HG02885 (cell line): ENCODE measurements around the gene CACNA1G.

Experiments
- ATAC-seq: cut with Tn5 transposase; IDR thresholded peaks from one replicate; pipeline ENCODE4 v1.9.1; 2021; ENCODE audit warnings: mild to moderate bottlenecking; ENCODE audit not compliant: unreplicated experiment, poor library complexity

CACNA1G gene

DNA sequence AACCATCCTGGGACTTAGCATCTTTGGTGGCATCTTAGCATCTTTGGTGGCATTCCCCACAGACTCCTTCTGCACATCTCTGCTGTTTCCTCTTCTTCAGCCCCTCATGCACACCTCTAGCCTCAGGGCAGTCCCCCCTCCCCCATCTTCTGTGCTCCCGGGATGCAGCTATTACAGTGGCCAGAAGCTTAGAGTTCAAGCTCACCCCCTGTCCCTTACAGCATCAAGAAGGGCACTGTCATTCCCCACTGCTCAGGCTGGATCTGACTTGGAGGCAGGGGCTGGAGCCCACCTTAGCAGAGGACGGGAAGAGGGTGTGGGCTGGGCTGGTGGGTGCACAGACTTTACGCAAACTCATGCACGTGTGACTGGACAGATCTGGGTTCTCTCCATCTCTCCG, 27.3 kb upstream of the CACNA1G start:
- no peak for ATAC-seq

DNA sequence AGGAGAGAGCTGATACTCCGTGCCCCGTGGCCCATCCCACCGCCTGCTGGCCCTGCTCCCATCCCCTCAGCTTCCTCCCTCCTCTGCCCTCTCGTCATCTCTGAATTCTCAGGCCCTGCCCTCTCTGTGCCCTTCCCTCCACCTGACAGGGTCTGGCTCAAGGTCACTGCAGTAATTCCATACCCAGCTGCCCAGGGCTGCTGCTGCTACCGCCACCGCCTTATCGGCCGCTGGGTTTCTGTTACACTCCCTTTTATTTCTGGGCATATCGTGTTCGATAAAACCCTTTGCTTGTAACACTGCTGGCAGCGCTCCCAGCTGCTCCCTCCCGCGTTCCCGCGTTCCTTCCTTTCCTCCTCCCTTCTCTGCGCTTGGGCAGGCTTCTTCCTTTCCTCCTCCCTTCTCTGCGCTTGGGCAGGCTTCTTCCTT, 26.8 kb upstream of the CACNA1G start:
- no peak for ATAC-seq

DNA sequence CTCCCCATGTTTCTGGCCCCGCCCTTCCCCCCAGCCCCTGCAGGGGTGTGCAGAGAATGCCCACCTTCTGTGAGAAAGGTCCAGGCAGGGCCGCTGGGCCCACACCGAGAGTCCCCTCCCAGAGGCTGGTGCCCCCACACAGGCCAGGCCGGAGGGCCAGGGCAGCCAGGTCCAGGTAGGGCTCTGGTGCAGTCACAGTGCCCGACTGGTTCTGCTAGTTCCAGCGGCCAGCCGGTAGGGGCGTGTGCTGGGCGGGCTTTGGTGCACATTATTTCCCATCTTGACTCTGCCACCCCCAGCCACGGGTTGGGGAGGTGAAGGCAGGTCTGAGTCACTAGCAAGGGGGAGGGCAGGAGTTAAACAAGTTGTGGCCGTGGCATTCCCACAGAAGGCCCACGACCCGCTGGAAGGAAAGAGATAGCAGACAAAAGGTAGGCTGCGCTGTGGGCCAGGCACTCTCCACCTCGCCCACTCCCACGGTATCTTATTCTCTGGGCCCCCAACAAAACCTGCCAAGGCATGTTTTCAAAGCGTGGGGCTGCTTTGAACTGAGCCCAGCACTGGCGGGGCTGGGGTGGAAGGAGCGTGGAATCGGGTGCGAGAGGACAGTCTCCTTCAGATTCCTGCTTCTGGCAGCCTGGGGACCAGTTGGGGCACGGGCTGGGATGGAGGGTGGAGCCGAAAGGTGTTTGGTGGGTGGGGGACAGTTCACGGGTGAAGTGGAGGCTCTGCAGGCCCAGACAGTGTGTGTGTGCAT, 26.1 kb upstream of the CACNA1G start:
- ATAC-seq, result no peak

DNA sequence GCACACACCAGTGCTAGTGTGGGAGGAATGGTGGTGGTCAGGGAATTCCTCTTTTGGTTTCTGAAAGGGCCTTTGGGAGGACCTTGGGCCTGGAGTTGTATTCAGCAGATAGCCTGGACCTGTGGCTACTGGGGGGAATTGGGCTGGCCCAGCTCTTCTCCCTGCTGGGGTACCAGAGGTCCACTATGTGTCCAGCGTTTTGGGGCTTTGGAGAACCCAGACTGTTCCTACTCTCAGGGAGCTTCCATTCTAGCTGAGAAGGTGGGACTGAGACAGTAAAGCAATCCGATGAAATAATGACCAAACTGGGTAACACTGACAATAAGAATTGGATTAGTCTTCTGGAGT, 25.6 kb upstream of the CACNA1G start:
- ATAC-seq, result no peak

DNA sequence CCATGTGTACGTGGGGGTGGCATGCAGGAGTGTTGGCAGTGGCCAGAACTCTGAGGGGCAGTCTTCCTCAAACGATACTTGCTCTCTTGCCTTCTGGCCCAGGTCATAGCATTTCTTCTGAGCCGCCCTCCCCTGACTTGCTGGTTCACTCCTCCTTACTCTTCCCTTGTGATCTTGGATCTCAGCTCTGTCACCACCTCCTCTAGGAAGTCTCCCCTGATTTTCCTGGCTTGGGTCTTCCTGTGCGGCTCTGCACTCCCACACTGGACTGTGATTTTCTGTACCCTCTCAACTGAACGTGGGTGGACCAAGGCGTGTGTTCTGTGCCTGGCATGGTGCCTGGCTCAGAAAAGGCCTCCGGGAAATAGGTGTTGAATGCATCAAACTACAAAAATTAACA, 25.1 kb upstream of the CACNA1G start:
- ATAC-seq, result no peak

DNA sequence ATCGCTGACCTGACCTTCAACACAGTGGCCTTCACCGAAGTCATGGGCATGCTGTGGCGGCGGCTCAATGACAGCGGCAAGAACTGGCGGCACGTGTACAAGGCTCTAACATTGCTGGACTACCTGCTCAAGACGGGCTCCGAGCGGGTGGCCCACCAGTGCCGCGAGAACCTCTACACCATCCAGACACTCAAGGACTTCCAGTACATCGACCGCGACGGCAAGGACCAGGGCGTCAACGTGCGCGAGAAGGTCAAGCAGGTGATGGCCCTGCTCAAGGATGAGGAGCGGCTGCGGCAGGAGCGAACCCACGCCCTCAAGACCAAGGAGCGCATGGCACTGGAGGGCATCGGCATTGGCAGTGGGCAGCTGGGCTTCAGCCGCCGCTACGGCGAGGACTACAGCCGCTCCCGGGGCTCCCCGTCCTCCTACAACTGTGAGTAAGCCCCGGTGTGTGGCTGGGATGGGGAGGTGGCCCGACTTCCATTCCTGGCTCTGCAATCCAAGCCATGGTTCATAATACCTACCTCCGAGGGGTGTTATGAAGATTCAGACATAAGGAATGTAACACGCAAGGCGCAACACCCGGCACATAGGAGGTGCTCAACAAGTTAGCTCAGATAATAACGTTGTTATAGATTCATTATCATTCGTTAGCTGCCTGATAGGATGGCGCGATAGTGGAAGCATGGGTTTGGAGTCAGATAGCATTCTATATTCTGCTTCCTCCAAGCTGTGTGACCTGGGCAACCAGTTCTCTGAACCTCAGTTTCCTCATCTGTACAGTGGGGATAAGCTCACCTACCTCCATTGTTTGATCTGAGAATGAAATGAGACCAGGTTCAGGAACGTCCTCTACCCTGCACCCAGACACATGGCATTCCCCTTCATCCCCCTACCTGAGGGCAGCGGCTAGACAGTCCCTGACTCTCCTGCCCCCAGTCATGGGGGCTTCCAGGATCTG, 23.6 kb upstream of the CACNA1G start:
- ATAC-seq, result no peak

DNA sequence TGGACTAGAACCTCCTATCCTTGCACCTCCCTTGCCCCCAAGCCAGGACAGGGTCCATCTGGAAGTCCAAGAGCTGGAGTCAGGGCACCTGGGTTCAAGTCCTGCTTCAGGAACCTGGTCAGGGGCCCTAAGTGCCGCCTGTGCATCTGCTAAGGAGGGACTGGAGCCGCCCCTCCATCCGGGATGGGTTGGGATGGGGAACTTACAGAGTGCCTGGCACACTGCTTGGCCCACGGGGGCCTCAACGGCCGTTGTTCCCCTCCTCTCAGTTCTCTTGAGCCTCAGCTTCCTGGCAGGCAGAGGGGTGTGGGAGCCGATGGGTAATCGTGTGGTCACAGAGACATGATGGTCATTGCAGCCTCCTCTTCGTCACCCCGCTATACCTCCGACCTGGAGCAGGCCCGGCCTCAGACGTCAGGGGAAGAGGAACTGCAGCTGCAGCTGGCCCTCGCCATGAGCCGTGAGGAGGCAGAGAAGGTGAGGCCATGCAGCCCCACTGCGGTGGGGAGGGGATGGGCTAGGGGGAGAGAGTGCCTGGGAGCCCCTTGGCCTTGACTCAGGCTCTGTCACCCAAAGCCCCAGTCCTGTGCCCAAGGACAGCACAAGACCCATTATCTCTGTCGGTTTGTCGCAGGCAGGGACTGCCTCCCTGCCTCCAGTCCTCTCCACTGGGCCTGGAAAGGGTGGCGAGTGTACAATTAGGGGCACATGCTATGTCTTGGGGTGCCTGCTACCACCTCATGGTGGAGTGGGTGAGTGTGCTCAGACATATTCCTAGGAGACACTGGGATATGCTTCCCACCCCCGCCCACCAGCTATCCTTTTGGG, 22.6 kb upstream of the CACNA1G start:
- ATAC-seq, result no peak

DNA sequence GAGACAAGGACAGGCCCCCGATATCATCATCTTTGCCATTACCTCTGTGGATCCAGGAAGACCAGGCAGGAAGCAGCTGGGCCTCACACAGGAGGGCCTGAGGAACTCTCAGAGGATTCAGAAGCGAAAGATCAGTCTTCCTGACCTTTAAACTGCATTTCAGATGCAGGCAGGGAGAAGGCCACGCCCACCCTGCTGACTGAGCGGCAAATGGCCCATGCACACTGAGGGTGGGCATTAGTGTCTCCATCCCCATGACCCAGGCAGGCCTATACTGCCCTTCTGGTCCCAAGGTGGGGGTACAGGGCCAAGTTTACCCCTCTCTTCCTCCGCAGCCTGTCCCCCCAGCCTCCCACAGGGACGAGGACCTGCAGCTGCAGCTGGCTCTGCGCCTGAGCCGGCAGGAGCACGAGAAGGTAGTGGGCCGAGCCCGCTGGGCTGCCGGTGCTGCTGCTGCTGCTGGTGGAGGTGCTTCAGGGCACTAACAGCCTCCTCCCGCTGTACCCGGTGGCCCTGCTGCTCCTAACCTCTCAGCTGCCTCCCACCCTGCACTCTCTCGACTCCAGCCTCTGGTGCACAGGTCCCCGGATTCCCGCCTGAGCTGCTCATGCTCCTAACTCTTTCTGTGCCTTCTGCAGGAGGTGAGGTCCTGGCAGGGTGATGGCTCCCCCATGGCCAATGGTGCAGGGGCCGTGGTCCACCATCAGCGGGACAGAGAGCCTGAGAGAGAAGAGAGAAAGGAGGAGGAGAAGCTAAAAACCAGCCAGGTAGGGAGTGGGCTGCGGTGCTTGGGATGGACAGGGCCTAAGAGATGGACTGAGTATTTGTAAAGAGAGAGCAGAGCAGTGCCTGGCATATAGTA, 21.7 kb upstream of the CACNA1G start:
- no peak for ATAC-seq

DNA sequence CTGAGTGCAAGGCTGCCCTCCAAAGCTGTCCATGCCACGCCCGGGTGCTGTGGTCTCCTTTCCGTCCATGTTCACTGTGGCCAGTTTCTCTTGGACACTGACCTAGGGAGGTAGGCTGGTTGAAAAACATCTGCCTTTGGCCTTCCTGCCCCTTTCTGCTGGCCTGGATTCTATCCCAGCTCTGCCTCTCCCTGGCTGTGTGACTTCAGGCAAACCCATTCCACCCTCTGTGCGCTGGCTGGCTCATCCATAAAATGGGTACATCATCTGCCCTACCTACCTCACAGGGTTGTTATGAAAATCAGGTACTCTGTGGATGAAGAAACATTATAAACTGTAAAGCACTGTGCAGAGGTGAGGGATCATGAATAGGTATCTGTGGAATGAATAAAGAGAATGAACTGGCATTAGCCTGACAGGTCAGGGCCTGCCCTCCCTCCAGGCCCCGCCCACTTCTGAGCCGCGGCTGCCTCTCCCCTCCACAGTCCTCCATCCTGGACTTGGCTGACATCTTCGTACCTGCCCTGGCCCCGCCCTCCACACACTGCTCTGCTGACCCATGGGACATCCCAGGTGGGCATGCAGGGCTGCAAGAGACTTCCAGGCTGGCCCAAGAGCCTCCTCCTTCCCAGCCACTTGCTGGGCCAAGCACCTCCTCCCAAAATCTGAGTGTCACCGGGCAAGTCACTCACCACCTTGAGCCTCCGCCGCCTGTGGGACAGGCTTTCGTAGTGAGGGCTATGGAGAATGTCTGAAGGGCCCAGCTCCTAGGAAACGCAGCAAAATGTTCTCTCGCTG, 20.6 kb upstream of the CACNA1G start:
- no peak for ATAC-seq

DNA sequence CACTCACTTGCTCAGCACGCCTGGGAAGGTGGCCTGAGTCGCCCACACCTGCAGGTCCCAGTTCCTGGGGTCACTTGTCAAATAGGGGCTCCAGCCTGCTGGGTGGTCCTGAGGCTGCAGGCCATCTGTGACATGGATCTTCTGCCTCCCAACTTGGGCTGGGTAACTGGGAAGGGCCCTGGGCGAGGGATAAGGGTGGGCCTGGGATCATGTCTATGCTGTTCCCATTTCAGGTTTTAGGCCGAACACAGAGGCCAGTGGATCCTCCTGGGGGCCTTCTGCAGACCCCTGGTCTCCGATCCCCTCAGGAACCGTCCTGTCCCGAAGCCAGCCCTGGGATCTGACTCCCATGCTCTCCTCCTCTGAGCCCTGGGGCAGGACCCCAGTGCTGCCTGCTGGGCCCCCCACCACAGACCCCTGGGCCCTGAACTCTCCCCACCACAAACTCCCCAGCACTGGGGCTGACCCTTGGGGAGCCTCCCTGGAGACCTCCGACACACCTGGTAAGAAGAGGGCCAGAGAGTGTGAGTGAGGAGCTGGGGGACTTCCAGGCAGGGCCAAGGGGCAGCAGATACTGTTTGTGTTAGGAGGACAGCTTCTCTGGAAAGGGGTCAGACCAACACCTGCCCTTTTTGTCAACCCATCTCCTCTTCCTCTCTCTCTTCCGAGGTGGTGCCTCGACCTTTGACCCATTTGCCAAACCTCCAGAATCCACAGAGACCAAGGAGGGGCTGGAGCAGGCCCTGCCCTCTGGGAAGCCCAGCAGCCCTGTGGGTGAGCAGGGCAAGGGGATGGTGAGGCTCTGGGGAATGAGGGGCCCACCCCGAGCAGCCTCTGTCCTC, 19.7 kb upstream of the CACNA1G start:
- no peak for ATAC-seq

DNA sequence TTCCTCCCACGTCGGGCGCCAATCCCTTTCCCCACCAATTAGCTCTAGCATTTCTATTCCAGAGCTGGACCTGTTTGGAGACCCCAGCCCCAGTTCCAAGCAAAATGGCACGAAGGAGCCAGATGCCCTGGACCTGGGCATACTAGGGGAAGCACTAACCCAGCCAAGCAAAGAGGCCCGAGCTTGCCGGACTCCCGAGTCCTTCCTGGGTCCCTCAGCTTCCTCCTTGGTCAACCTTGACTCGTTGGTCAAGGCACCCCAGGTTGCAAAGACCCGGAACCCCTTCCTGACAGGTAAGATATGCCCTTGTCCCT, 19.2 kb upstream of the CACNA1G start:
- no peak for ATAC-seq

DNA sequence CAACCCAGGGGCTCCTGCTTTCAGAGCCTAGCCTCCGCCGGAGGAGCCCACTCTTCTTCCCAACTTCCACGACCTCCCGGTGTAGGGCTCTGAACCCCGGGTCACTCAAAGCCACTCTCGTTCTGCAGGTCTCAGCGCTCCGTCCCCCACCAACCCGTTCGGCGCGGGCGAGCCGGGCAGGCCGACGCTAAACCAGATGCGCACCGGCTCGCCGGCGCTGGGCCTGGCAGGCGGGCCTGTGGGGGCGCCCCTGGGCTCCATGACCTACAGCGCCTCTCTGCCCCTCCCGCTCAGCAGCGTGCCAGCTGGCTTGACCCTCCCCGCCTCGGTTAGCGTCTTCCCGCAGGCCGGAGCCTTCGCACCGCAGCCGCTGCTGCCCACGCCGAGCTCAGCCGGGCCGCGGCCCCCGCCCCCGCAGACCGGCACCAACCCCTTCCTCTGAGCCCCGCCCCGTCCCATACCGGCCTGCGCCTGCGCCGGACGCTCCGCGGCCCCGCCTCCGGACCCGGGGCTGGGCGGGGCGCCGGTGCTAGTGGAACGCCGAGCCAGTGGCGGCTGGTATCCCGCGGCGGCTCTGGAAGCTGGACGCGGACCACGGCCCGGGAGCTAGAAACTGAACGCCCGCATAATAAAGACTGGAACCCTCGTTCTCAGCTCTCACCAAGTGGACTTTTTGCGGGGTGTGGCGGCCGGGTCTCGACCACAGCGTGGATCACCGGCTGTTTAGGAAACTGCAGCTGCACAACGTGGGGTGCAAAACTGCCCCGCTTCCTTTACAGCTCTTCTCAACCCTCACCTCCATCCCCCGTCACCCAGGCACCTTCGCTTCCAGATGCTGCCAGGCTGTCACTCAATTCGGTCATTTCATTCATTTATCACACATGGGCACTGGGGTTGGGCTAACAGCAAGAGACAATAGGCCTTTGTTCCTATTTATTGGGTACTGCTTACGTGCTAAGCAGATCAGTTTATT, 18.5 kb upstream of the CACNA1G start:
- peak; percentile 80 for ATAC-seq

DNA sequence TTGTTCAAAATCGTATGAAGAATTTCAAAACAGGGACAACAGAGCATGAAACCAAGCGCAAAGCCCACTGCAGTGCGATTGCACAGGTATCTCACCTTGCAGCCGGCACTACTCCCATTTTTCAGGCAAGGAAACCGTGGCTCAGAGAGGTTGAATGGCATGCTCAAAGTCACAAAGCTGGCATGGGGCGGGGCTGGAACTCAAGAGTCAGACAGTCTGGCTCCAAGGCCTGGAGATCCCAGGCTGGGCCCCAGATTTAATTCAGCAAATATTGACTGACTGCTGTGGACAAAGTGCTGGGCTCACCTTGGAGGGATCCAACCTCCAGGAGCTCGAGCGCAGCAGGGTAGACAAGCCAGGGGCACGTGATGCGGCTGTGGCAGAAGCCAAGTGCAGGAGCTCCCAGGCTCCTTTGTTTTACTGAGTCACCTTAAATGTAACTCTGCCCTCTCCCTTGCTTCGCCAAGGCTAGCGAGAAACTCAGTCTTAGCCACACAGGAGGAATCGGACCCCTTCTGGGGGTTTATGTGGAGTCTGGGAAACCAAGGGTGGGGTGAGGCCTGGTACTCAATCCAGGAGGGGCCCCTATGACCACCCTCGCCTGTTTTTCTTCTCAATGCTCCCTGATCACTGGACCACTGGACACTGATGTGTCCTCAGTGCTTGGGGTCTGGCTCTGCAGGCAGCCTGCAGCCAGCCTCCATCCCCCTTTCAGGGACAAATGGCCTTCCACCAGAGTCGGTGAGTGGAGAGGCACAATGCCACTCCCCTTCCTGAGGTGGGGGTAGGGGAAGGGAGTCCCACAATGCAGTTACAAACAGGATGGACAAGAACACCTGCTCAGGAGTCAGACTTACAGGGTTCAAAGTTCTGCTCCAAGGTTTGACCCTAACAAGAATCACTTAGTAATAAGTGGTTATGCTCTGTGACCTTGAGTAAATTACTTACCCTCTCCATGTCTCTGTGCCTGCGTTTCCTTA, 17.4 kb upstream of the CACNA1G start:
- no peak for ATAC-seq

DNA sequence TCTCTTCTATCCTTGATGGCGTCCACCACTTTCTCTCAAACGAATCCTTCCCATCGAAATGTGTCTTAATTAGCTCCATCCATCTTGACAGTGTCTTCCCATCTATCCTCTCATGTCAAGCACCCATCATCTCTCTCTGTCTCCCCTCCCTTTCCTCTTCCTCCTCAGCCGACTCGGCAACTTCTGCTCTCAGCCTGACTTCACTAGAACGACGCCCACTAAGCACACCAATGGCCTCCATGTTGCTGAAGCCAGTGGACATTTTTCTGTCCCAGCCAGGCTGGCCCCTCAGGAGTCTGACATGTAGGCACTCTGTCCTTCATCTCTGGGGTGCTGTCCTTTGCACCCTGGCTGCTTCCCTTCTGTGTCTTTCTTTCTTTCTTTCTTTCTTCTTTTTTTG, 16.0 kb upstream of the CACNA1G start:
- no peak for ATAC-seq

DNA sequence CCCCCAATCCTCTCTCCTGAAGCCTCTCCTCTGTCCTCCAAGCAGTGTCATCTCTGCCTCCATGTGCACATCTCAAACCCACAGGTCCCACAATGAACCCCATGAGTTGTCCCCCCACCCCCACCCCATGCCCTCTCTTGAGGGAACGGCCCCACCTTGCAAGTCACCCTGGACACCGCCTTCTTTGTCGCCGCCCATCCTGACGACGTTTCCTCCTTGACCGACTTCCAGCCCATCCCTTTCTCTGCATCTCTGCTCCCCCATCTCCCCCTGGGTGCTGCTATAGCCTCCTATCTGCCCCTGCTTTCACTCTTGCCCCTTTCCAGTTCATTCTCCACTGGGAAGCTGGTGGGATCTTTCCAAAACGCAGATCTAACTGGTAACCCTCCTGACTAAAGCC, 15.2 kb upstream of the CACNA1G start:
- ATAC-seq, result no peak

DNA sequence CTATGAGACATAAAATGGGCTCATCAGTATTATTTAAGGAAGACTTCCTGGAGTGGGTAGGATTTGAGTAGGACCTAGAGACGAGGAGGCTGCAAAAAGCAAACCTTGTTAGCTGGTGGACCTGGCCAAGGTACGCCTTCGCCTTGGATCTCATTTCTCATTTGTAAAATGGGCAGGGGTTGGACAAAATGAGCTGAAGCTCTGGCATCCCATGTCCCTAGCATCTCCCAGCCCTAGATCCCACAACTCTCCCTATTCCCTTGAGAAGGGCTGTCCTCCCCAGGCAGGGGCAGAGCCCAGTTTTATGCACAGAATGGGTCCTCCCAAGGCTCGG, 13.8 kb upstream of the CACNA1G start:
- no peak for ATAC-seq
